GM23248 (cell line): ENCODE measurements around the gene ETDA.
"Not testable (repeated sequence)": the region's sequence is repeated elsewhere in the genome, so short reads cannot be mapped to it uniquely, and the experiment has no call there.

ENCODE experiments used
- EZH2 ChIP-seq: fragments of 200-600 bp; sonication (generic); IDR thresholded peaks from 2 replicates; pipeline ENCODE4 v1.6.1; 2018; ENCODE audit warnings: antibody characterized with exemption, mild to moderate bottlenecking; ENCODE audit not compliant: insufficient read depth, poor library complexity, severe bottlenecking
- EZH2phosphoT487 ChIP-seq: fragments of 200-600 bp; sonication (generic); IDR thresholded peaks from 2 replicates; pipeline ENCODE4 v1.6.1; 2018; ENCODE audit warnings: antibody characterized with exemption, moderate library complexity, mild to moderate bottlenecking, low read depth; ENCODE audit not compliant: insufficient read depth

- TF ChIP-seq EZH2phosphoT487, EZH2: not testable (repeated sequence)
Measured at GRCh38 chrX:135256087-135256684, 4.3 kb downstream of the ETDA start.
